Activated CD8-positive, alpha-beta memory T cell treated with anti-CD3 and anti-CD28 coated beads for 4 hours (primary cell): ENCODE measurements around the gene DTNBP1.

ENCODE experiments used
- DNase-seq, 2 donors: peaks; one replicate each; pipeline ENCODE4 v3.0.0-alpha.2; 2020; ENCODE audit warnings: low read depth in 2 of 2

DTNBP1 gene

GRCh38 chr6:15501826-15502445, 160.9 kb downstream of the DTNBP1 start:
- DNase-seq = no peak

DNA sequence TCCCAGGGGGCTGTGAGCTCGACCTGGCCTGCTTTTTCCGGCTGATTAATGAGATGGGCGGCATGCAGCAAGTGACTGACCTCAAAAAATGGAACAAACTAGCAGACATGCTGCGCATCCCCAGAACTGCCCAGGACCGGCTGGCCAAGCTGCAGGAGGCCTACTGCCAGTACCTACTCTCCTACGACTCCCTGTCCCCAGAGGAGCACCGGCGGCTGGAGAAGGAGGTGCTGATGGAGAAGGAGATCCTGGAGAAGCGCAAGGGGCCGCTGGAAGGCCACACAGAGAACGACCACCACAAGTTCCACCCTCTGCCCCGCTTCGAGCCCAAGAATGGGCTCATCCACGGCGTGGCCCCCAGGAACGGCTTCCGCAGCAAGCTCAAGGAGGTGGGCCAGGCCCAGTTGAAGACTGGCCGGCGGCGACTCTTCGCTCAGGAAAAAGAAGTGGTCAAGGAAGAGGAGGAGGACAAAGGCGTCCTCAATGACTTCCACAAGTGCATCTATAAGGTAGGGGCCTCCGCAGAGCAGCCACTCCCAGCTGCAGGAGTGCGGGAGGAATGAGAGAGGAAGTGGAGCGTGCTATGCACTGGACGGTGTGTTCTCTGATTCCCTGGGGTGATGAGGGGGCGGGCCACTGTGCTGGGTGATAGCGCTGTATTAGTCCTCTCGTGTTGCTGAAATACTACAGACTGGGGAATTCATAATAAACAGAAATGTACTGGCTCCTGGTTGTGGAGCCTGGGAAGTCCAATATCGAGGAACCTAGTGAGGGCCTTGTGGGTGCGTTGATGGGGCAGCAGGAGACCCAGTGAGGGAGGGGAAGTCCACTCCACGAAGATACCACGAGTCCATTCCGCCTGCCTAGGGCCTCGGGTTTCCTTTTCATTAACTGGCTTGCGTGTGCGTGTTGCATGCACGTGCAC, 161.7 kb downstream of the DTNBP1 start:
- DNase-seq = no peak

DNA sequence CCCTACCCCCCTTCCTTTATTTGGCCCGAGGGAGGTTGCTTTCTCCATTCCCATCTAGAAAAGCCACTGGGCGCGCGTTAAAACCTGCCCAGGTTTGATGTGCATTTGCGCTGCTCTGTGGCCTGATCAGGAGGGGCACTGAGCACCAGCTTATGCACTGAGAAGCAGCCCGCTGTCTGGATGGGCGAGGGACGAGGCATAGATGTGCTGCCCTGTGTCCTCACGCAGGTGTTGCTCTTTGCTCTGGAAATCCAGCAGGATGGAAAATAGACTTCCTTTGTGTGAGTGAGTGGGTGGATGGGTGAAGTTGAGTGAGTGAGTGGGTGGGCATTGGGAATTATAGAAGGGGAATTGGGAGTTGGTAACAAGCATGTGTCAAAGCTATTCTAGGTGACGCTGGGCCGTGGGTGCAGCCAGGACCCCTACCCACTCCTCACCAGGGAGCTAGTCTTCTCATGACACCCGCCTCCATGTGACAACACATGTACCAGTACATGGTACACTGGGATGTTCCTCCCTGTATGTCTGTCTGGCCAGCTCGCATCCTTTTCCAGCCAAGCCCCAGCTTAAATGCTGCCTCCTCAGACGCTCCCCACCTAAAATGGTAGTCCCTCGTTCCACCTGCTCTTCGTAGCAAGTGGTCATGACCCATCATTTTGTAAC, 162.6 kb downstream of the DTNBP1 start:
- DNase-seq = no peak

- DNase-seq = no peak
Measured at GRCh38 chr6:15499591-15499990, 163.2 kb downstream of the DTNBP1 start.

- DNase-seq = no peak
Measured at GRCh38 chr6:15499125-15499524, 163.7 kb downstream of the DTNBP1 start.

DNA sequence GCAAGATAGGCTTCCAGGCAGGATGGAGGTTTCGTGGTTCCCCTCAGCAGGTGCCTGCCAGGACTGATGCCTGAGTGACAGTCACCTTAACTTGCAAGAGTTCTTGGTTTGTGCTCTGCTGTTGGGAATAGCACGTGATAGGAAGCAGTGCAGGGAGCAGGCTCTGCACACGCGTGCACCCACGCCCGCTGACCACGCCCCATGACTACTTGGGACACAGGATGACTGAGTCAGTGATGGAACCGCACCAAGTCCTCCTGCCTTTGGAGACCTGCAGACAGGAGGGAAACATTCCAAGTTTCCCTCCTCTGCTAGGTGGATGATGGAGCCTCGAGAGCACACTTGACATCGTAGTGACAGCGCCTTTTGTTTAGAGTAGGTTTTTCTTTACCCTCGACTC, 164.2 kb downstream of the DTNBP1 start:
- no peak for DNase-seq

- no peak for DNase-seq
Measured at GRCh38 chr6:15496345-15497131, 166.3 kb downstream of the DTNBP1 start.

DNA sequence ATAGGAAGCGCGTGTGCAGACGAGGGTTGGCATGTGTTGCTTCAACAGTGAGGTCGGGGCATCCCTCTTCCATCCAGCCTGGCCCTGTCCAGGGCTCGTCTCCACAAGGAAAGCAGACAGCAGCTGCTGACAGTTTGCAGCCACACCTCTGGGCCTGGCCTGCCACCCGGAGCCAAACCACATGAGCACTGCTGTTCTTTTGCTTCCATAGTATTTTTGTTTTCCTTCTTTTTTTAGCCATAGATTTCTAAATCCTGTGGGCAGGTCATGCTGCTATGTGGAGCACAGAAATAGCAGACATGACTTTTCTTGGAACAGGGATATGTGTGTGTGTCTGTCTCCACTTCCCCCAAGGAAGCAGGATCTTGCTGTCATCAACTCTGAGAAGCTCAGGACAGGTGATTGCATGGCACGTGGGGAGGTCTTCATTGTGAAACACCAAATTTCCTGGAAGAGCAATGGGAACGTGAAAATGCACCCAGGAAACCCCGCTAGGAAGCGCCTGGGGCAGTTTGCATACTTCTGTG, 167.4 kb downstream of the DTNBP1 start:
- DNase-seq = no peak

- no peak for DNase-seq
Measured at GRCh38 chr6:15493437-15494168, 169.2 kb downstream of the DTNBP1 start.

DNA sequence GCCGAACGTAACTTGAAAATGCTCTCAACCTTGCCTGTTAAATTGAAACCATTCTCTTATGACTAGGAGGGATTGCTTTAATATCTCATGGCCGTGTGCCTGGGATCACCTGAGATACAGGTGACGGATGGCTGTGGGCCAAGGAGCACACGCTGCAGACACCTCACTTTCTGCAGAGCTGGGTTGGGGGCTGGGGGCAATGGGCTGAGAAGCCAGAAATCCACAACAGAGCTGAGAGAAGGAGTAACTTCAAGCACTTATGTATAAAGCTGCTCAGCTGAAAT, 170.9 kb downstream of the DTNBP1 start:
- no peak for DNase-seq

DNA sequence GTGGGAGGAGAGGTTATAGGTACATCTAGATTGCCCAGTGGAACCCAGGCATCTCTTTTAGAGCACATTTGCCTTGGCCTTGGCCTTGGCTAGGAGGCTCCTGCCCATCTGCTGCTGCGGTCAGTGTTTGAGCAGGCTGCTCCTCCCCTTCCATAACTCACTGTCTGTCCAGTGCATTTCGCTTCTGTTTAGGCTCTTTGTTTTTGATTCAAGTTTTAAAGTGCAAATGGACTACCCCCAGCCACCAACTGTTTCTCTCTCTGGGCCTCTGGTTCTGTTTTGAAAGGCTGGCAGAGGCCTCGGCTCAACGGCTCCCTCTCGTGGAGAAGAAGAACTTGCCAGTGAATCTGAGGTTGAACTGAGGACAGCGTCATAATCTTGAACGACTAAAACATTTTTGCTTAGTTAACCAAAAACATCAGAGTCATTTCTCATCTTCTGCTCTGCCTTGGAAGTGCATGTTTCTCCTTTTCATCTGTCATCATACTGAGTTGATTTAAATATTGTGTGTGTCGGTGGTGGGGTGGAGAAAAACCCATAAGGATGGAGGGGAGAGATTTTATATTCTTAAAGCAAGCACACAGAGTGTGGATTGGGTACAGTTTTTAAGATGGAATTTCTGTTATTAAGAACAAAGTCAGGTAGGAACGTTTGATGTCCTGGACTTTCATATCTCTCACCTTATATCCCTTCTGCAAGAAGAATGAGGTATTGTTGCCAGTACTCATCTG, 171.4 kb downstream of the DTNBP1 start:
- DNase-seq = peak; percentile 33 to 42

DNA sequence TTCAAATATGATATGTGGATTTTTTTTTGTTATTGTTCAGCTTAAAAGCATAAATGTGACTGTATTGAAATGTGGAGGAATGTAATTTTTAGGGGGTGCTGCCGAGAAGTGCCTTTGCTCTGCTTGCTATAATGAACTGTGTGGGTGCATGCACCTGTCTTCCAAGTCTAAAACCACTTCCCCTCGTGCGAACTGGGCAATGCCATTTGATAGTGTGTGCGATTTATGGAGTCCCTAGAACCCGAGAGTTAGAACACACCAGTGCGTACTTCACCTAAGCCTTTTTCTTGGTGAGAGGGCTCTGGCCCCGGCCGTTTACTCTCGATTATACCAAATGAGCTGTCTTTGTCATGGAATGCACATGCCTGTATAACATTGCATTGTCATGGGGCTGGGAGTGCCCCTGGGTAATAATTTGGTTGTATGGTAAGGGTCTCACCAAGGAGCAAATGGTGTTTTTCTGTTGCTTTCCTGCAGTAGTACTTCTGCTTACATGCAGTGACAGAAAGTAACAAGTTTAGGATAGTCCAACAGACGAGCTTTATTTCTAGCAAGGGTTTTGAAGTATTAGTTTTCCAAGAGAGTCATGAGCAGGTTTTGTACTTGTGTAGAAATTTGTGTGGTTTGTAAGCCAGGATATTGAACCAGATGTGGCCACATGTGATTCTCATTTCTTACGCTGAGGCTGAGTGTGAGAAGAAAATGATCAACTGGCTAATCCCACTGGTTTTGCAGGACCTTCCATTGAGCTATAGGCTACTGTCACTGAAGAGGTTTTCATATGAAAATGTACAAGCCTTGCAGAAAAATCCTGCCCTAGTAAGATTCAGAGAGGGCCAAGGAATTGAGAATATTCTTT, 172.4 kb downstream of the DTNBP1 start:
- no peak for DNase-seq

DNA sequence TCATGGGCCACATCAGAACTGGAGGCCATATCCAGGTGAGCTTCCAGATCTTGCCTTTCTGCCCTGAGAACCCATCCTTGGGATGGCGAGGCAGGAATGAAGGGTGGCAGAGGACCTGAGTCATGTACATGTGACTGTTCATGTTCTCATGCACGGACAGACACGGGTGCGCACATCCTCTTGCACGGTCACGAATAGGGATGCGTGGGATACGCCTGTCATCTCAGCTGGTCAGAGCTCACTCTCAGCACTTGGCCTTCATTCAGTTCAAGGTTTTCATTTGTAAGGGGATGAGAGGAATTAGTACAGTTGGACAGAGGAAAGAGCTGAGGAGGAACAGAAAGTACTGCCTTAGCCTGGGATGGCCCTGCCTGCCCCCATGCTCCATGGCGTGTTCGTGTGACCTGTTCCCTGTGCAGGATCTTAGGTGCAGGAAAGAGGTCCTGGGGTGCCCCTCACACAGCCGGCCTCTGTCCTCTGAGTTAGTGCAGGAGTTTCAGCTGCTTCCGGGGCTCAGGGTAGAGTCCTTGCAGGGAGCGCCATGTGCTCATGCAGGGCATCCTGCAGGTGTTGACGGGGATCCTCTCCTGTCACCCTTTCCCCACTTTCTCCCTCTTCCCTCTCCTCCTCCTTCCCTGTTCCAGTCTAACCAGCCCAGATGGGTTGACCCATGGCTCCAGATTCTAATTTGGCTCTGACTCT, 173.4 kb downstream of the DTNBP1 start:
- no peak for DNase-seq

- DNase-seq = no peak
Measured at GRCh38 chr6:15487262-15487661, 175.6 kb downstream of the DTNBP1 start.

- no peak for DNase-seq
Measured at GRCh38 chr6:15485936-15486335, 176.9 kb downstream of the DTNBP1 start.

DNA sequence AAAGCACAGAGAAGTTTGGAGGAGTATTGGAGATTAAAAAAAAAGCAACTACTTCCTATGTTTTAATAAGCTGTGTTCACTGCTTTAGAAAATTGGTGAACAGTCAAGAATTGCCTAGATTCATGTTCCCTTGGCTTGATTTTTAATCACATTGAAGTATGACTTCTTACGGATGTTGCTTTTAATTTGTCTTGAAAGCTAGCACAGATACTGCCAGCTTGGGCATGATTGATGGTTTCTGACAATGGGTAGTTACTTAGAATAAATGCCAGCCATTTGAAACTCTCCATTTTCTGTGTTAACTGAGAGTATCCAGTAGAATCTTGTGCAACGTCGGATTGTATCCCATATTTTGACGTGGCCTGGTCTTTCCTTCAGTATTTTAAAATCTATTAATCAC, 178.0 kb downstream of the DTNBP1 start:
- DNase-seq = no peak

DNA sequence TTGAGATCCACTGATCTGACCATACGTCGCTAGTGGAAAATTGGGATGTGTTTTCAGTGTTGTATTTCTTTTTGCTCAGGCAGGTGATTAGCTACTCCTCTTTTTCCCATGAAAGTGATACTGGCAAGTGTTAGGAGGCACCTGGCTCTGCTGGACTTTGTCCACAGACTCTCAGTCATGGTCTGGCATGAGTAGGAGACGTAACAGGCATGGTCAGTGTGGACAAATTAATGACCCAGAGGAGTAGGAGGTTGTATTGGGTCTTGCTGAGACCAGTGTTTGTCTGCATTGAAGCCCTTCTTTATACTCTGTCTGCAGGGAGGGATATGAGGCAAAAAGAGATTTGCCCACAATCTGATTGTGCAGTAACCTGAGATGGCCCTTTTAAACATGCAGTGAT, 178.7 kb downstream of the DTNBP1 start:
- DNase-seq = no peak

DNA sequence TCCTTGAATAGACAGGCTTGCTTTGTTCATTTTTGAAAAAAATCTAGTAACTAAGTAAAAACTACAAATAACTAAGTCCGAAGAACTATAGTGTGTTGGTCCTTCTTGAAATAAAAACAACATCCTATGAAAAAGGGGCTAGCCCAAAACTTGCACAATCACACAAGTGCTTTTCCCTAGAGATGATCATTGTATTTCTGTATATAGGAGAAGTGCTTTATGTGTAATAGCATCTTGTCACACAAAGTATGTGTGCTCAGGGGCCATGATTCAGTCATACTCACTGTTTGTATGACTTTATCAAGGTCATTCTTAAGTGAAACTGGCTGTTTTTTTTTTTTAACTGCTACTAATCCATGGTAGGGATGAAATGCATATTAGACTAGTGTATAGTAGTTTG, 179.8 kb downstream of the DTNBP1 start:
- no peak for DNase-seq
